GM19351 (cell line): ENCODE results near the gene MRC2.
"Not testable (repeated sequence)": the region's sequence is repeated elsewhere in the genome, so short reads cannot be mapped to it uniquely, and the experiment has no call there.

ENCODE experiments used
- ATAC-seq: cut with Tn5 transposase; IDR thresholded peaks from one replicate; pipeline ENCODE4 v1.9.1; 2021; ENCODE audit warnings: mild to moderate bottlenecking, moderate library complexity; ENCODE audit not compliant: unreplicated experiment

MRC2 gene

DNA sequence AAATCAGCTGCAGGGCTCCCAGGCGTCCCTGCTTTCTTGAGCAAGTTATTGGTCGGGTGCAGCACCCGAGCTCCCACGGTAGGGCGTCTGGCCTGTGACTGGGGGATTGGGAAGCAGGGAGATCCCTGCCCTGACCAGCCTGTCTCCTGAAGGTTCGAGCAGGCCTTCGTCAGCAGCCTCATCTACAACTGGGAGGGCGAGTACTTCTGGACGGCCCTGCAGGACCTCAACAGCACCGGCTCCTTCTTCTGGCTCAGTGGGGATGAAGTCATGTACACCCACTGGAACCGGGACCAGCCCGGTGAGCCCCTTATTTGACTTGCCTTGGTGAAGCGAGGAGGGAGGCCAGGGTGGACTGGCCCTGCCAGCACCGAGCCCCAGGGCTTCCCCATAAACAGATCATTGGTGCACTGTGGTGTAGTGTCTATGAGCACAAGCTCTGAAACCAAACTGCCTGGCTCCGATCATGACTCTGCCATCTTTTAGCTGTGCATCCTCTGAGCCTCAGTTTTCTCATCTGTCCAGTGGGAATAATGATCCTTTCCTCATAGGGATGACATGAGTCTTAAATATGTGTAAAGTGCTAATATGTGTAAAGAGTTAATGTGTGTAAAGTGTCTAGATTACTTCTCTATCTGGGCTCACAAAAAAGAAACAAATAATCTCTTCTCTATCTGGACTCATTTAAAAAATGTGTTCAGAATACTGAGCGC lies 48.9 kb downstream of the MRC2 start:
- ATAC-seq, result no peak

DNA sequence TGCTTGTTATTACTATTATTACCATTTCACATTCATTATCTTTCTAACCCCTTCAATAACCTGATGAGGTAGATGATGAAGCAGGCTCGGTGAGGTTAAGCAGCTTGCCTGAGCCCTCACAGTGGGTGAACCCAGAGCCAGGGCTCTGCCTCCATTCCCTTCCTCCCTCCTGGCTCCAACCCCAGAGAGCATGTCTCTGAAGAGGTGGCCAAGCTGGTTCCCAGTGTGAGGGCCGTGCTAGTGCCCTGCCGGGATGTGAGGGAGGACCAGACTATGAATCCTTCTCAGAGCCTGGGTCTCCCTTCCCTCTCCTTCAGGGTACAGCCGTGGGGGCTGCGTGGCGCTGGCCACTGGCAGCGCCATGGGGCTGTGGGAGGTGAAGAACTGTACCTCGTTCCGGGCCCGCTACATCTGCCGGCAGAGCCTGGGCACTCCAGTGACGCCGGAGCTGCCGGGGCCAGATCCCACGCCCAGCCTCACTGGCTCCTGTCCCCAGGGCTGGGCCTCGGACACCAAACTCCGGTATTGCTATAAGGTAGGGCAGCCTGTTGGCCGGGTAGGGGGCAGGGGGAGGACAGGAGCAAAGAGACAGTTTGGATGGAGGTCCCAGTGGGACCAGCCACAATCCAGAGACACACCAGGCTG lies 49.6 kb downstream of the MRC2 start:
- no peak for ATAC-seq

DNA sequence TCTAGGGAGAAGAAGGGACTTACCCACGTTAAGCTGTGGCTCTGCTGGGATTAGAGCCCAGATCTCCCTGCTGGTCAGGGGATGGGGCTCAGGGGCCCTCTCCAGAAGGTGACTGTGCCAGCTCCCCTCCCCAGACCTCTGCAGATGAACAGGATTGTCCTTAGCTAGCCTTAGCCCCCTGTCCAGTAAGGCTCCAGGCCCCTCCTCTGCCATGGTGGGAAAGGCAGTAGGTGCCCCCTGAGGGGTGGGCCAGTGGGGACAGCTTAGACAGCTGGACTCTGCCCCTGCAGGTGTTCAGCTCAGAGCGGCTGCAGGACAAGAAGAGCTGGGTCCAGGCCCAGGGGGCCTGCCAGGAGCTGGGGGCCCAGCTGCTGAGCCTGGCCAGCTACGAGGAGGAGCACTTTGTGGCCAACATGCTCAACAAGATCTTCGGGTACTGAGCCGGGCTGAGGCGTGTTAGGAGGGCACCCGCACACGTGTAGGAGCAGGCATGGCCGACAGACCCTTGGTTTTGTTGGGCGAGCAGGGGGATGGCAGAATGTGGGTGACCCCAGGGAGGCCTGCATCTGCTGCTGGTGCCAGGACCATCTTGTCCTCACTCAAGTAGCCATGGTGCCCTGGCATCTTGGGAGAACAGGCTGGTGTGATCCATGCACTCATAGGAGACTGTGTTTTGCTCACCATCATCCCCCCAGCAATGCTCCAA lies 50.9 kb downstream of the MRC2 start:
- ATAC-seq, result no peak

DNA sequence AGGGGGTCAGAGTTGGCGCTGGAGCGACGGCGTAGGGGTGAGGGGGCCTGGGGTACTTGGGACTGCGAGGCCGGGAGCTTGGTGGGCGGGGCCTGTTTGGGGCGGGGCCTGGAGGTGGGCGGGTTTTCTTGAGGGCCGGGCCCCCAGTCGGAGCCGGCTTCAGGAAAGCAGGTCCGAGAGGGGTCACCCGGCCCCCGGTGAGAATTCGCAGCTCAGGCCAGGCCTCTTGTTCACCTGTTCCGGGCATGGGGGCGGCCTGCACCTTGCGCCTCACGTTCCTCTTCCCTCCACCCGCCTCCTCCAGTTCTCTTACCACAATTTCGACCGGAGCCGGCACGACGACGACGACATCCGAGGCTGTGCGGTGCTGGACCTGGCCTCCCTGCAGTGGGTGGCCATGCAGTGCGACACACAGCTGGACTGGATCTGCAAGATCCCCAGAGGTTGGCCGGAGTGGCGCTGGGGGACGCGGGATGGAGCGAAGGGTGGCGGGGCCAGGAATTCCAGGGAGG lies 52.5 kb downstream of the MRC2 start:
- no peak for ATAC-seq

DNA sequence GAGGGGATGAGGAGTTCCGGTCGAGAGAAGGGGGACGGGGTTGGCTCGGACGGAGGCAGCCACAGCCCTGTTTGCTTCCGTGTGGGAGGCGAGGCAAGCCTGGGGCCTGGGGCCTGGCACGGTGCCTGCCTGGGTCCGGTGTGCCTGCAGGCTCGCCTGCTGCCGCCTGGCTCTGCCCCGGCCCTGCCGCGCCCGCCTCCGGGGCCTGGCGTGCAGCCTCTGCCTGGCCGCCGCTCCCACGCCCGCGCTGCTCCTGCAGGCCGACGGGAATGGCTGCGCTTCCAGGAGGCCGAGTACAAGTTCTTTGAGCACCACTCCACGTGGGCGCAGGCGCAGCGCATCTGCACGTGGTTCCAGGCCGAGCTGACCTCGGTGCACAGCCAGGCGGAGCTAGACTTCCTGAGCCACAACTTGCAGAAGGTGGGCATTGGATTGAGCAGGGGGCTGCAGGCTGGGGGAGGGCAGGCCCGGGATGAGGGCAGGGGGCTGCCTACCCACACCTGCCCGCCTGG lies 53.1 kb downstream of the MRC2 start:
- no peak for ATAC-seq

DNA sequence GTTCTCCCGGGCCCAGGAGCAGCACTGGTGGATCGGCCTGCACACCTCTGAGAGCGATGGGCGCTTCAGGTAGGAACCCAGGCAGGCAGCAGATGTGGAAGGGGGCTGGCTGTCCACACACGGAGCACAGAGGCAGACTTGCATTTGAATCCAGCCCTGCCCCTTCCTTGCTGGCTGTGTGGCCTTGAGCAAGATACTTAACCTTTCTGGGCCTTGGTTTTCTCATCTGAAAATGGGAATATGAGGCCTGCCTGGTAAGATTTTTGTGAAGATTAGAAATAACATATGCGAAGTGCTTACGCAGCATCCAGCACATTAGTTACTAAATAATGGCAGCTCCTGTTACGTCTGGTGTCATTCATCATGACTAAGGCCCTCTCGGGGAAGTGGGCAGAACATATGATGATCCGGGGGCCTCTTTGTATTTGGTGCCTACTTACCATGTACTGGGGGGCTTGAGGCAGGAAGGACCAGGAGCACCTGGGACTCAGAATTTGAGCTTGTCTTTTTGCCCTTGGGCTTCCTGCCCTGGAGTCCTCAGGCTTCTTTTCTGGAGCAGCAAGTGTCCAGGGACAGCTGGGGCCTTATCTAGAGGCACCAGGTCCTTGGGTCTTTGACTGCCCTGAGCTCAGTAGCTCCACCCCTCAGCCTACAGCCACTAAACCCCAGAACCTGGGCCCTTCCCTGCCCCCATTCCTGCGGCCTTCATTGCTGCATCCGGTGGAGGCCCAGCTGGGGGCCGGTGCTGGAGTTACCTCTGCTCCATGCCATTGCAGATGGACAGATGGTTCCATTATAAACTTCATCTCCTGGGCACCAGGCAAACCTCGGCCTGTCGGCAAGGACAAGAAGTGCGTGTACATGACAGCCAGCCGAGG lies 53.8 kb downstream of the MRC2 start:
- no peak for ATAC-seq

DNA sequence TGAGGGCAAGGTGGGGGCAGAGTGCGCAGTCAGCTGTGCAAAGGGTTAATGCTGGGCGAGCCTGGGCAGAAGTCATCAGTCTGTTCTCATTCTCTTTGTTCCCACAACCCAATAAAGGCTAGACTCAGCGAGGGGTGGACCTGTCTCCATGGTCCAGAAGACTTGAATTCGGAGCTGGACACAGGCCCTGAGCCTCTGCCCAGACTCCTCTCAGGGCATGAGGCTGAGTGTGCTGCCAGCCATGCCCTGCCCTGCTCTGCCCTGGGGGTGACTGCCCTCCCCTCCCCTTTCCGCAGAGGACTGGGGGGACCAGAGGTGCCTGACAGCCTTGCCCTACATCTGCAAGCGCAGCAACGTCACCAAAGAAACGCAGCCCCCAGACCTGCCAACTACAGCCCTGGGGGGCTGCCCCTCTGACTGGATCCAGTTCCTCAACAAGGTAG lies 54.5 kb downstream of the MRC2 start:
- ATAC-seq, result no peak

DNA sequence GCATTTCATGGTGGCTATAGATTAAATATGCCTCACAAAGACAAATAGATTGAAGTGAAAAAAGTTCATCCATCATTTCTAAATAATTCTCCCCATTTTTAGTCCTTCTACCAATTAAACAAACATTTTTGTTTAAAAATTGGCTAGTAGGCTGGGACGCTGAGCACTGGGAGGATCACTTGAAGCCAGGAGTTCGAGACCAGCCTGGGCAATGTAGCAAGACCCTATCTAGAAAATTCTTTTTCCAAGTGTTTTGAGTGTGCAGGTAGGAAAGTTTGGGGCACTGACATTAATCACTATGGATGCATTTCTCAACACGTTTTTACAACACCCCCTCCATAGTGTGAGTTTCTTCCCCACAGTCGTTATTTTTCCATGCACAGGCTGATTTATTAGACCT lies 56.7 kb downstream of the MRC2 start:
- ATAC-seq, result no peak

DNA sequence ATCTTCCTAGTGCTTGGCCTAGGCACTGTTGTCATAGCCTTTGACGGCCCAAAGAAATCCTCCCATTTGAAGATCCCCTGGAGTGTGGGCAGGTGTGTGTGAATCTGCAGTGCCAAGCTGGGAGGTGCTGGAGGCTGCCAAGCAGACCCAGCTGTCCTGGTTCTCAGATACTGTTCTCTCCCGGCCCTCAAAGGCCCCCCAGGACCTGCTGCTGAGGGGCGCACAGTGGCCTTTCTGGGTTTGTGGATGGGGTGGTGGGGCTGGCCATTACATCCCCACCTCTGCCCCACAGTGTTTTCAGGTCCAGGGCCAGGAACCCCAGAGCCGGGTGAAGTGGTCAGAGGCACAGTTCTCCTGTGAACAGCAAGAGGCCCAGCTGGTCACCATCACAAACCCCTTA lies 60.5 kb downstream of the MRC2 start:
- ATAC-seq, result no peak

DNA sequence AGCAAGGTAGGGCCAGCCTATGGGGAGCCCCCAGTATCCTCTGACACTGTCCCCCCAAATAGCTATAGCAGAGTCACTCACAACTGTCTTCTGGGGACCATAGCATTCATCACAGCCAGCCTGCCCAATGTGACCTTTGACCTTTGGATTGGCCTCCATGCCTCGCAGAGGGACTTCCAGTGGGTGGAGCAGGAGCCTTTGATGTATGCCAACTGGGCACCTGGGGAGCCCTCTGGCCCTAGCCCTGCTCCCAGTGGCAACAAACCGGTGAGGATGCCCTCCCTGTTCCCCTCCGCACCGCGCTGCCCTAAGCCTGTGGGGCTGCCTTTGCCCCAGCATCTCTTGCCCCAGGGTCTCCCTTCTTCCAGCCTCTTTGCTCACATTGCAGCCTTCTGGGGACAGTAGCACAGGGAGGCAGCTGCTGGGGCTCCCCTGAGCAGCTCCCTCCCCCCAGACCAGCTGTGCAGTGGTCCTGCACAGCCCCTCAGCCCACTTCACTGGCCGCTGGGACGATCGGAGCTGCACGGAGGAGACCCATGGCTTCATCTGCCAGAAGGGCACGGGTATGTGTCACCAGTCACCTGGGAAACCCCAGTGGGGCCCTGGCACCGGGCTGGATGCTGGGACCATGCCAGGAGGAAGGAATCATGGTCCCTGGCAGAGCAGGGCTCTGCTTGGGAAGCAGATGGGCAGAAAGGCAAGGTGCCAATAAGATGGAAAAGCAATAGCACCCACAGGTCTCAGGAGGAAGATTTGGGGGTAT lies 61.1 kb downstream of the MRC2 start:
- no peak for ATAC-seq

DNA sequence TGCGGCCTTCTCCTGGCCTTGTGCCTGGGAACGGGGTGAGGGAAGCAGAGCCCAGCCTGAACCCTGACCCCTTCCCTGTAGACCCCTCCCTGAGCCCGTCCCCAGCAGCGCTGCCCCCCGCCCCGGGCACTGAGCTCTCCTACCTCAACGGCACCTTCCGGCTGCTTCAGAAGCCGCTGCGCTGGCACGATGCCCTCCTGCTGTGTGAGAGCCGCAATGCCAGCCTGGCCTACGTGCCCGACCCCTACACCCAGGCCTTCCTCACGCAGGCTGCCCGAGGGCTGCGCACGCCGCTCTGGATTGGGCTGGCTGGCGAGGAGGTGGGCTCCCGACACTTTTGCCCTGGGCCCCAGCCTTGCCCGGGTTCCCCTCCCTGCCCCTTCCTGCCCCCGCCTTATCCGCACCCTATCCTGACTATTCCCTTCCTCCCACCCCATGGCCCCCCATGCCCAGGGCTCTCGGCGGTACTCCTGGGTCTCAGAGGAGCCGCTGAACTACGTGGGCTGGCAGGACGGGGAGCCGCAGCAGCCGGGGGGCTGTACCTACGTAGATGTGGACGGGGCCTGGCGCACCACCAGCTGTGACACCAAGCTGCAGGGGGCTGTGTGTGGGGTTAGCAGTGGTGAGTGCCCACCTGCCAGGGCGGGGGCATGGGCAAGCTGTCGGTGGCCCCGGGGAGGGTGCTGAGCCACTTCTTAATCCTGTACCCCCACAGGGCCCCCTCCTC lies 62.1 kb downstream of the MRC2 start:
- no peak for ATAC-seq

DNA sequence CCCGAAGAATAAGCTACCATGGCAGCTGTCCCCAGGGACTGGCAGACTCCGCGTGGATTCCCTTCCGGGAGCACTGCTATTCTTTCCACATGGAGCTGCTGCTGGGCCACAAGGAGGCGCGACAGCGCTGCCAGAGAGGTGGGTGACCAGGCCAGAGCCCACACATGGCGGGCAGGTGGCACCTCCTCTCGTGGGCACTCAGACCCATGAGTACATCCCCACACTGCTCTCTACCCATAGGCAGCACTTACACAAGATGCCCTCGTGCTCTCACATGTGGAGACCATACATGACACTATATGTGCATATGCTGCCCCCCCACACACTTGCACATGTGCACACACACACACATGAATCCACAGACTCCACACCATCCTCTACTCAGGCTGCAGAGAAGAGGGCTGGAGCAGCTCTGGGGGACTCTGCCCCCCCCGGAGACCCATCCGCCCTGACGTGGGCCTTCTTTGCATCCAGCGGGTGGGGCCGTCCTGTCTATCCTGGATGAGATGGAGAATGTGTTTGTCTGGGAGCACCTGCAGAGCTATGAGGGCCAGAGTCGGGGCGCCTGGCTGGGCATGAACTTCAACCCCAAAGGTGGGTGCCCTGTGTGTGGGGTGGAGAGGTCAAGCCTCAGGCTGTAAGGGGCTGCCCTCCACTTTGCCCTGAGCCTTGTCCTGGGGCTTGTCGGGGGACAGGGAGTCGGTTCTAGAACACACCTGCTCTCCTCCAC lies 62.9 kb downstream of the MRC2 start:
- ATAC-seq, result no peak

DNA sequence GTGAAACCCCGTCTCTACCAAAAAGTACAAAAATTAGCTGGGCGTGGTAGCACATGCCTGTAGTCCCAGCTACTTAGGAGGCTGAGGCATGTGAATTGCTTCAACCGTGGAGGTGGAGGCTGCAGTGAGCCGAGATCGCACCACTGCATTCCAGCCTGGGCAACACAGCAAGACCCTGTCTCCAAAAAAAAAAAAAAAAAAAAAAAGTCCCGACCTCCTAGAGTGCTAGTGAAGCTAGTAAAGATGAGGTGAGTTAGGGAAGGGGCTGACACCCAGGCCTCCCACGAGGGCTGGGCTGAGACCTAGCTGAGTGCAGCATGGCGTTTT lies 64.1 kb downstream of the MRC2 start:
- not testable (repeated sequence) for ATAC-seq

DNA sequence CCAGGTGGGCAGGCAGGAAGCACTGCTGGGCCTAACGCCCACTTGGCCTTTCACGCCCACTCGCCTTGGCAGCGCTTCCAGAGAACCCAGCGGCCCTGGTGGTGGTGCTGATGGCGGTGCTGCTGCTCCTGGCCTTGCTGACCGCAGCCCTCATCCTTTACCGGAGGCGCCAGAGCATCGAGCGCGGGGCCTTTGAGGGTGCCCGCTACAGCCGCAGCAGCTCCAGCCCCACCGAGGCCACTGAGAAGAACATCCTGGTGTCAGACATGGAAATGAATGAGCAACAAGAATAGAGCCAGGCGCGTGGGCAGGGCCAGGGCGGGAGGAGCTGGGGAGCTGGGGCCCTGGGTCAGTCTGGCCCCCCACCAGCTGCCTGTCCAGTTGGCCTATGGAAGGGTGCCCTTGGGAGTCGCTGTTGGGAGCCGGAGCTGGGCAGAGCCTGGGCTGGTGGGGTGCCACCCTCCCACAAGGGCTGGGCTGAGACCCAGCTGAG lies 64.7 kb downstream of the MRC2 start:
- no peak for ATAC-seq

DNA sequence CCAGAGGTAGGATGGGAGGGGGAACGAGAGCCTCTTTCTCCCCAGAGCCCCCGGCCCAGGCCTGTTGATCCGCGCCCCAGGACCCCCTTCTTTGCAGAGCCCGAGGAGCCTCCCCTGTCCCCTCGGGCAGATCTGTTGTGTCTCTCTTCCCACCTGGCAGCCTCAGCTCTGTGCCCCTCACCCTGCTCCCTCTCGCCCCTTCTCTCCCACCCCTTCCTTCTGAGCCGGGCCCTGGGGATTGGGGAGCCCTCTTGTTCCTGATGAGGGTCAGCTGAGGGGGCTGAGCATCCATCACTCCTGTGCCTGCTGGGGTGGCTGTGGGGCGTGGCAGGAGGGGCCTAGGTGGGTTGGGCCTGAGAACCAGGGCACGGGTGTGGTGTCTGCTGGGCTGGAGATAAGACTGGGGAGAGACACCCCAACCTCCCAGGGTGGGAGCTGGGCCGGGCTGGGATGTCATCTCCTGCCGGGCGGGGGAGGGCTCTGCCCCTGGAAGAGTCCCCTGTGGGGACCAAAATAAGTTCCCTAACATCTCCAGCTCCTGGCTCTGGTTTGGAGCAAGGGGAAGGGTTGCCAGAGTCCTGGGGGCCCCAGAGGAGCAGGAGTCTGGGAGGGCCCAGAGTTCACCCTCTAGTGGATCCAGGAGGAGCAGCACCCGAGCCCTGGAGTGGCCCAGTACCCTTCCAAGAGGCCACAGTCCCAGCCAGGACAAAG lies 65.4 kb downstream of the MRC2 start:
- ATAC-seq, result no peak

DNA sequence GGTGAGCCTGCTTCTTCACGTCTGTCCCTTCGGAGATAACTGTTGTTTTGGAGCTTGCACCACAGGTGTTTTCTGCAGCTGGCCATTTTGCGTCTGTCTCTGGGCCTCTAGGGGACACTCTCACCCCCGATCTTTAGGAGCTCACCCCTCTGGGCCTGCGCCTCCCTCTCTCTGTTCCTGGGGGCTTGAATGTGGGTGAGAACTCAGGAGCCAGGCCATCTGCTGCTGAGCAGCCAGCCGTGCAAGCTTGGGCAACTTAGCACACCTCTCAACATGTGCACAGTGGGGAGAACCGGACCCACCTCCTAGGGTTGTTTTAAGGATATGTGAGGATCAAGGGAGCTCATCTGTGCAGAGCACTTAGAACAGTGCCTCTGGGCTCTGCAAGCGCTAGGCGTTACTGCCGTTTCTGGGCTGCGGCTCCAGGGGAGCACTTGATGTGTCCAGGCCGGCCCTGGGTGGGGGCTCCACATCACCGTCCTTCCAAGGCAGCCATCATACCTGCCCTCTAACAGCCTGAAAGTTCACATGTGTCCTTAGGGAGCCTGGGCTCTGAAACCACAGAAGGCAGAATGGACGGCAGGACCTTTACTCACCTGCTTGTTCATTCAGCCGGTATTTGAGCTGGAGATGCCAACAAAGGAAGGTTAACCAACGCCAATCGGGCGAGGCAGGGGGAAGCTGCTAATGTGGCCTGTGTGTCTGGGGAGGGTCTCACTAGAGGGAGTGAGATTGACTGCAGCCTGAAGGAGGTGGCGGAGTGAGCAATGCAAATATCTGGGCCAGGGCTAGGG lies 66.3 kb downstream of the MRC2 start:
- no peak for ATAC-seq

DNA sequence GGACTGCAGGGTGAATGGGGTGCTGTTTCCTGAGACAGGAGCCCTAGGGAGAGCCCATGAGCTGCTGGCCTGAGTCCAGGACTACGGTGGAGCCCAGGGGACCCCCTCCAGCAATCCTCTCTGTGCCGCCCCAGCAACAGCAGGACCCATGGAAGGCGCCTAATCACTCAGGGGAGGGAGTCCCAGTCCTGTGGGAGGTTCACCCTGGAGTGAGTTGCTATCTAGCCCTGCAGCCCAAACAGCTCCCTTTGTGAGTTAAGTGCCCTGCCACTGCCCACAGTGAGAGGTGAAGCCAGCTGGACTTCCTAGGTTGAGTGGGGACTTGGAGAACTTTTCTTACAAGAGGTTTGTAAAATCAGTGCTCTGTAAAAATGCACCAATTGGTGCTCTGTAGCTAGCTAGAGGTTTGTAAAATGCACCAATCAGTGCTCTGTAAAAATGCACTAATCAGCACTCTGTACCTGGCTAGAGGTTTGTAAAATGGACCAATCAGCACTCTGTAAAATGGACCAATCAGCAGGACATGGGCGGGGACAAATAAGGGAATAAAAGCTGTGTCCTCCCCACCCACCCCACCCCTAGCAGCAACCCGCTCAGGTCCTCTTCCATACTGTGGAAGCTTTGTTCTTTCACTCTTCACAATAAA lies 67.7 kb downstream of the MRC2 start:
- ATAC-seq, result not testable (repeated sequence)
